Adipocyte (in vitro differentiated cells): Measurements from ENCODE around the gene SLC24A1.

Experiments
- DNase-seq: peaks from one replicate; pipeline ENCODE4 v3.0.0-alpha.2; 2015; ENCODE audit warnings: low read depth
- H3K27me3 ChIP-seq: replicated peaks from 2 replicates; pipeline ENCODE4 v1.7.0; 2013; ENCODE audit warnings: mild to moderate bottlenecking, low read length, moderate library complexity; ENCODE audit not compliant: control insufficient read depth, insufficient read depth
- H3K36me3 ChIP-seq: 2 replicates; pipeline ENCODE4 v1.7.0; 2013; ENCODE audit warnings: low read length, mild to moderate bottlenecking, moderate library complexity; ENCODE audit not compliant: control insufficient read depth, insufficient read depth, severe bottlenecking
- H3K4me1 ChIP-seq: 2 replicates; pipeline ENCODE4 v1.7.0; 2013; ENCODE audit warnings: mild to moderate bottlenecking, low read length, moderate library complexity; ENCODE audit not compliant: control insufficient read depth, insufficient read depth
- H3K4me3 ChIP-seq: 2 replicates; pipeline ENCODE4 v1.7.0; 2013; ENCODE audit warnings: mild to moderate bottlenecking, low read length, moderate library complexity
- H3K9ac ChIP-seq: 2 replicates; pipeline ENCODE4 v1.7.0; 2013; ENCODE audit warnings: mild to moderate bottlenecking, low read length, moderate library complexity
- H3K9me3 ChIP-seq: 2 replicates; pipeline ENCODE4 v1.7.0; 2013; ENCODE audit warnings: mild to moderate bottlenecking, low read length, moderate library complexity; ENCODE audit not compliant: control insufficient read depth

The SLC24A1 gene

GRCh38 chr15:65619626-65620290, 2.0 kb upstream of the SLC24A1 start:
- no peak for DNase-seq
- Histone ChIP-seq H3K36me3 (peaks cover 6% of the 10 kb centered on the region), H3K27me3 (no peaks in the 10 kb centered on the region), H3K4me1 (no peaks in the 10 kb centered on the region), H3K4me3 (no peak overlapping the region), H3K9ac (no peak overlapping the region), H3K9me3 (no peaks in the 10 kb centered on the region)

GRCh38 chr15:65620833-65621232, 905 bp upstream of the SLC24A1 start:
- Histone ChIP-seq H3K9me3 (no peaks in the 10 kb centered on the region), H3K4me1 (no peaks in the 10 kb centered on the region), H3K4me3 (no peak overlapping the region), H3K9ac (no peak overlapping the region), H3K36me3 (peaks cover 17% of the 10 kb centered on the region), H3K27me3 (no peaks in the 10 kb centered on the region)
- DNase-seq, result no peak

GRCh38 chr15:65623103-65623502, 1.4 kb downstream of the SLC24A1 start:
- H3K9ac ChIP-seq, result no peak overlapping the region
- no peak for DNase-seq
- H3K4me1 ChIP-seq, result no peaks in the 10 kb centered on the region
- H3K4me3 ChIP-seq, result no peak overlapping the region
- no peaks in the 10 kb centered on the region for H3K9me3 ChIP-seq
- no peaks in the 10 kb centered on the region for H3K27me3 ChIP-seq
- H3K36me3 ChIP-seq, result peaks cover 23% of the 10 kb centered on the region

- Histone ChIP-seq H3K9ac (no peak overlapping the region), H3K4me1 (no peaks in the 10 kb centered on the region), H3K9me3 (no peaks in the 10 kb centered on the region), H3K36me3 (peaks cover 23% of the 10 kb centered on the region), H3K4me3 (no peak overlapping the region), H3K27me3 (no peaks in the 10 kb centered on the region)
- DNase-seq, result no peak
These were observed 5.1 kb downstream of the SLC24A1 start for GRCh38 chr15:65626856-65627255.

- no peak for DNase-seq
- Histone ChIP-seq H3K9ac (no peak overlapping the region), H3K36me3 (peaks cover 19% of the 10 kb centered on the region), H3K27me3 (no peaks in the 10 kb centered on the region), H3K4me1 (peaks cover 5% of the 10 kb centered on the region), H3K9me3 (no peaks in the 10 kb centered on the region), H3K4me3 (no peak overlapping the region)
These were observed 7.8 kb downstream of the SLC24A1 start for GRCh38 chr15:65629548-65629947.

- H3K4me1 ChIP-seq, result peaks cover 10% of the 10 kb centered on the region
- H3K9me3 ChIP-seq, result no peaks in the 10 kb centered on the region
- DNase-seq, result no peak
- no peak overlapping the region for H3K4me3 ChIP-seq
- no peaks in the 10 kb centered on the region for H3K27me3 ChIP-seq
- peaks cover 7% of the 10 kb centered on the region for H3K36me3 ChIP-seq
- H3K9ac ChIP-seq, result no peak overlapping the region
These were observed 9.0 kb downstream of the SLC24A1 start for GRCh38 chr15:65630760-65631159.

- Histone ChIP-seq H3K9me3 (no peaks in the 10 kb centered on the region), H3K4me1 (peaks cover 10% of the 10 kb centered on the region), H3K9ac (no peak overlapping the region), H3K27me3 (no peaks in the 10 kb centered on the region), H3K4me3 (no peak overlapping the region), H3K36me3 (no peaks in the 10 kb centered on the region)
- no peak for DNase-seq
These were observed 9.8 kb downstream of the SLC24A1 start for GRCh38 chr15:65631503-65631902.

- H3K27me3 ChIP-seq, result no peaks in the 10 kb centered on the region
- H3K9ac ChIP-seq, result no peak overlapping the region
- peaks cover 10% of the 10 kb centered on the region for H3K4me1 ChIP-seq
- H3K36me3 ChIP-seq, result no peaks in the 10 kb centered on the region
- H3K4me3 ChIP-seq, result no peak overlapping the region
- H3K9me3 ChIP-seq, result no peaks in the 10 kb centered on the region
- DNase-seq, result no peak
These were observed 11.1 kb downstream of the SLC24A1 start for GRCh38 chr15:65632780-65633375.

- Histone ChIP-seq H3K36me3 (no peaks in the 10 kb centered on the region), H3K4me1 (peaks cover 15% of the 10 kb centered on the region), H3K9ac (no peak overlapping the region), H3K4me3 (no peak overlapping the region), H3K27me3 (no peaks in the 10 kb centered on the region), H3K9me3 (no peaks in the 10 kb centered on the region)
- peak; percentile 10 for DNase-seq
These were observed 12.0 kb downstream of the SLC24A1 start for GRCh38 chr15:65633752-65634151.

- no peaks in the 10 kb centered on the region for H3K9me3 ChIP-seq
- DNase-seq, result peak; percentile 41
- H3K9ac ChIP-seq, result no peak overlapping the region
- H3K4me1 ChIP-seq, result peaks cover 15% of the 10 kb centered on the region
- no peaks in the 10 kb centered on the region for H3K36me3 ChIP-seq
- H3K4me3 ChIP-seq, result no peak overlapping the region
- no peaks in the 10 kb centered on the region for H3K27me3 ChIP-seq
These were observed 12.6 kb downstream of the SLC24A1 start for GRCh38 chr15:65634356-65634755.

GRCh38 chr15:65638109-65638508, 16.4 kb downstream of the SLC24A1 start:
- DNase-seq, result no peak
- H3K9ac ChIP-seq, result peak overlapping the region; percentile 39

GRCh38 chr15:65638681-65639089, 16.9 kb downstream of the SLC24A1 start:
- Histone ChIP-seq H3K27me3 (no peaks in the 10 kb centered on the region), H3K9me3 (no peaks in the 10 kb centered on the region), H3K9ac (peak overlapping the region; percentile 39), H3K4me3 (peak overlapping the region; percentile 21), H3K4me1 (peaks cover 15% of the 10 kb centered on the region), H3K36me3 (no peaks in the 10 kb centered on the region)
- peak; percentile 96 for DNase-seq

More at GRCh38 chr15:65638109-65638508, 16.4 kb downstream of the SLC24A1 start:
- H3K4me1 ChIP-seq, result peaks cover 15% of the 10 kb centered on the region
- H3K4me3 ChIP-seq, result peak overlapping the region; percentile 21
- no peaks in the 10 kb centered on the region for H3K27me3 ChIP-seq
- no peaks in the 10 kb centered on the region for H3K9me3 ChIP-seq
- H3K36me3 ChIP-seq, result no peaks in the 10 kb centered on the region
